Activated CD8-positive, alpha-beta memory T cell treated with anti-CD3 and anti-CD28 coated beads, Interleukin-2, amount 50 U/mL, for 24 hours (primary cell): ENCODE results near the gene FHL5.
"Not testable (repeated sequence)": the region's sequence is repeated elsewhere in the genome, so short reads cannot be mapped to it uniquely, and the experiment has no call there.

Source experiments
- DNase-seq: peaks from one replicate; pipeline ENCODE4 v3.0.0-alpha.2; 2020; ENCODE audit errors: extremely low read depth

Gene FHL5, protein sequence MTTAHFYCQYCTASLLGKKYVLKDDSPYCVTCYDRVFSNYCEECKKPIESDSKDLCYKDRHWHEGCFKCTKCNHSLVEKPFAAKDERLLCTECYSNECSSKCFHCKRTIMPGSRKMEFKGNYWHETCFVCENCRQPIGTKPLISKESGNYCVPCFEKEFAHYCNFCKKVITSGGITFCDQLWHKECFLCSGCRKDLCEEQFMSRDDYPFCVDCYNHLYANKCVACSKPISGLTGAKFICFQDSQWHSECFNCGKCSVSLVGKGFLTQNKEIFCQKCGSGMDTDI

GRCh38 chr6:96562886-96563285 is at the start of gene FHL5:
FHL5 (plus strand) TSS chr6:96563128; CDS start chr6:96603614, 40,486 bp downstream.
- no peak for DNase-seq

DNA sequence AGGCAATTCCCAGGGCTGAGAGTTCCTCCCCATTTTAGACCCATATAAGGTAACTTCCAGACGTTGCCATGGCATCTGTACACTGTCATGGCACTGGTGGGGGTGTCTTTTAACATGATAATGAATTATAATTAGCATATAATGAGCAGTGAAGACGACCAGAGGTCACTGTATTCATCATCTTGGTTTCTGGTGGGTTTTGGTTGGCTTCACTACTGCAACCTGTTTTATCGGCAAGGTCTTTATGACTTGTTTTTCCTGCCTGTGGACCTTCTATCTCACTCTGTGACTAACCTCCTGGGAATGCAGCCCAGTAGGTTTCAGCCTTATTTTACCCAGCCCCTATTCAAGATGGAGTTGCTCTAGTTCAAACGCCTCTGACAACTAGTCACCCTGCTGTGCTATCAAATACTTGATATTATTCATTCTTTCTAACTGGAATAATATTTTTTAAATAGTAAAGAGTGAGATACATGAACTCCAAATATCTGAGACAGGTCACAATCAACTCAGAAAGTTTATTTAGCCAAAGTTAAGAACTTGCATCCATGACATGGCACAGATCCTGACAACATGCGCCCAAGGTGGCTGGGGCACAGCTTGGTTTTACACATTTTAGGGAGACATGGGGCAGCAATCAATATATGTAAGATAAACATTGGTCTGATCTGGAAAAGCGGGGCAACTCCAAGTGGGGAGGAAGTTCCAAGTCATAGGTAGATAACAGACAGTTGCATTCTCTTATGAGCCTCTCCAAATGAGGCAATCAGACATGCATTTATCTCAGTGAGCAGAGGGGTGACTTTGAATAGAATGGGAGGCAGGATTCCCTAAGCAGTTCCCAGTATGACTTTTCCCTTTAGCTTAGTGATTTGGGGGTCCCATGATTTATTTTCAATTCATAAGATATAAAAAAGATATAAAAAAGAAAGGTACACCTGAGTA is 42.5 kb upstream of the FHL5 start:
- no peak for DNase-seq

GRCh38 chr6:96521306-96521643 is 41.7 kb upstream of the FHL5 start:
- DNase-seq, result no peak

GRCh38 chr6:96521644-96522464 is 41.1 kb upstream of the FHL5 start, which contains the start of gene UFL1:
UFL1 (plus strand) TSS chr6:96521806; CDS start chr6:96521874, 68 bp downstream.
- DNase-seq, result peak; percentile 86

- DNase-seq, result no peak
Observed at GRCh38 chr6:96522465-96523009, 40.4 kb upstream of the FHL5 start.

GRCh38 chr6:96528193-96528592 is 34.7 kb upstream of the FHL5 start:
- DNase-seq, result no peak

- no peak for DNase-seq
Observed at GRCh38 chr6:96532399-96532798, 30.5 kb upstream of the FHL5 start.

DNA sequence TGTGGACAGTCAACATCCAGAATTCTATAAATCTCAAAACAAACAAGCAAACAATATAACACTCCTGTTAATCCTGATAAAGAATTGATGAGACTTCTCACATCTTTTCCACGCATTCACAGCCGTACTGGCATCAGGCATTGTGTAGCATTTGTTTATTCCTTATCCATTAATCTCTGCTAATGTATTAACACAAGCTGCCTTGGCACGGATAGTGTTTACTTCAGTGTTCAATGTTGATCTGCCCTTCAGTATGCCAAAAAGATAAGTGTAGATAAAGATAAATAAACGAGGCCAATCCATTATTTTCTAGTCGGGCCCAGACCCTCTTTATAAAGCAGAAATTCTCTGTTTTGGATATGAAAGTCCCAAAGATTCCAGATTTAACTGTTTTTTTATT is 25.2 kb upstream of the FHL5 start:
- DNase-seq, result no peak

- no peak for DNase-seq
Observed at GRCh38 chr6:96542702-96543101, 20.2 kb upstream of the FHL5 start.

- no peak for DNase-seq
Observed at GRCh38 chr6:96545882-96546281, 17.0 kb upstream of the FHL5 start.

DNA sequence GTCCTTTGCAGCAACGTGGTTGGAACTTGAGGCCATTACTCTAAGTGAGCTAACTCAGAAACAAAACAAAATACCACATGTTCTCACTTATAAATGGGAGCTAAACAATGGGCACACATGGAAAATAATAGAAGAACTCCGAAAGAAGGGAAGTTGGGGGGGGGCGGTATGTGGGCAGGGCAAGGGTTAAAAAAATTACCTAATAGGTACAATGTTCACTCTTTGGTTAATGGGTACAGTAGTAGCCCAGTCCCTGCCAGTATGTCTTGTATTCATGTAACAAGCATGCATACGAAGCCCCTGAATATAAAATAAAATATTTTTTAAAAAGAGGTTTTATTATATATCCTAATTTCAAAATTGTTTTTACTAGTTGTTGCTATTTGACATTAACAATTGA is 15.3 kb upstream of the FHL5 start:
- DNase-seq, result no peak

GRCh38 chr6:96554558-96554957 is 8.4 kb upstream of the FHL5 start:
- DNase-seq, result no peak

DNA sequence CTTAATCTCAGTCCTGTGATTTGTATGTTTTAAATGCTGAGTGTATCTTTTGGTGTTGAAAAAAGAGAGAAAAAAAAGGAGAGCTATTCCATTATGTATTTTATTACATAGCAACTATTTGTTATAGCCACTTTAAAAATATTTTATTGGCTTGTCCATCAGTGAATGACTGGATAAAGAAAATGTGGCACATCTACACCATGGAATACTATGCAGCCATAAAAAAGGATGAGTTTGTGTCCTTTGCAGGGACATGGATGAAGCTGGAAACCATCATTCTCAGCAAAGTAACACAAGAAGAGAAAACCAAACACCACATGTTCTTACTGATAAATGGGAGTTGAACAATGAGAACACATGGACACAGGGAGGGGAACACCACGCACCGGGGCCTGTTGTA is 3.2 kb upstream of the FHL5 start:
- DNase-seq, result not testable (repeated sequence)

GRCh38 chr6:96563853-96564252 is 925 bp downstream of the FHL5 start:
- no peak for DNase-seq

DNA sequence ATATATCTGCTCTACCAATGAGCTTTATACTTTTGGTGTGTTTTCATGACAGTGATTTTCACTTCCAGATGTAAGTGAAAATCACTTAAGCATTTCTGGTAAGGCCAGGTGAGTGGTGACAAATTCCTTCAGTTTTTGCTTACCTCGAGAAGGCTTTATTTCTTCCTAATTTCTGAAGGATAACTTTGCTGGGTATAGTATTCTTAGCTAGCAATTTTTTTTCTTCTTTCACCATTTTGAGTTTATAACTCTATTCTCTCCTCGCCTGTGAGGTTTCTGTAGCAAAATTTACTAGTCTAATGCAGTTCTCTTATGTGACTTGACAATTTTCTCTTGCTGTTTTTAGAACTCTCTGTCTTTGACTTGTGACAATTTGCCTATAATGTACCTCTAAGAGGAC is 7.1 kb downstream of the FHL5 start:
- DNase-seq, result no peak

DNA sequence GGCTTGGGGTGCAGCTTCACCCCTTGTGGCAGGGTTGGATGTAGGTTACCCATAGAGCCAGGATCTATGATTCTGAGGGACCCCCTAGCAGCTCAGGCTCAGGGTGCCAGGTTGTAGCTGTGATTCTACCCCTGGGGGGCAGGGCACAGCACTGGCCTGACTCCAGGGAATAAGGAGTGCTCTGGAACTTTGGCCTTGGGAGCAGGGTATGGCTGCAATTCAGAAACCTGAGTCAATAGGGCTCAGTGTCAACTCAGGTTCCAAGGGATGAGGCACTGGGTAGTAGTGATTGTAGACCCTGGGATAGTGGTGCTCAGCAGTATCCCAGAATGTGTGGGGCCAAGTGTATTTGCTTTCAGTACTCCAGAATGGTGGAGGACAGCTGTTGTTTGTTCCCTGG is 8.6 kb downstream of the FHL5 start:
- DNase-seq, result no peak

GRCh38 chr6:96575359-96575758 is 12.4 kb downstream of the FHL5 start:
- DNase-seq, result no peak

DNA sequence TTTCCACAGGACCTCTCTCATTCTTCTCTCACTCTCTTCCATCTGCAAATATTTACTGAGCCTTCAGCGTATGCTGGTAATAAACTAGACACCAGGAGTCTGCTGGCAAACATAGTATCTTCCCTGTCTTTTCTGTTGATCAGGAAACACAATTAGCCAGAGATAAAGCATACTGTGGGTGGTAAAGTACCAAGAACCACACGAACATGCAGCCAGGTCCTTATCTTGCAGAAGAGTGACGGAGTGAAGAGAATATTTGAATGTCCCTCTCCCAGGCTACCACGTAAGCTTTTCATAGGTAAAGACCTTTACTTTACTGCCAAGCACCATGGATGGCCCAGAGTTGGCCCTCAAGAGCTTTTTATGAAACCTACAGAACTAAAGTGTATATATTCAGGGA is 13.3 kb downstream of the FHL5 start:
- no peak for DNase-seq

DNA sequence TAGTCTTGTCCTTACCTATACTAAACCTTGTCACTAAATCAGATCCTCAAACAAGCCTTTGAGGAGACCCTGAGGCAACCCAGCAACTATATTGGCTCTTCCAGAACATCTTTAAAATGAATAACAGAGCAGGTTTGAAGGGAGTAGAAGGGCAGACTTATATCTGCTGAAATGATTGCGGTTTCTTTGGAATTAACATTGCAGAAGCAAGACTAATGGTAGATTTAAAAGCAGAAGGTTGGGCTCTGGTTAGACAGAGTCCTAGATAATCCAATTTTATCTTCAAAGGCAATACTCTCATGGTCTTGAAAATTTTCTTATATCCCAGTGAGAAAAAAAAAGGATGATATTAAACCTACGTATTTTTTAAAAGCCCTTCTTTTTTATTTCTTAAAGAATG is 19.1 kb downstream of the FHL5 start:
- no peak for DNase-seq

GRCh38 chr6:96582436-96582835 is 19.5 kb downstream of the FHL5 start:
- no peak for DNase-seq

DNA sequence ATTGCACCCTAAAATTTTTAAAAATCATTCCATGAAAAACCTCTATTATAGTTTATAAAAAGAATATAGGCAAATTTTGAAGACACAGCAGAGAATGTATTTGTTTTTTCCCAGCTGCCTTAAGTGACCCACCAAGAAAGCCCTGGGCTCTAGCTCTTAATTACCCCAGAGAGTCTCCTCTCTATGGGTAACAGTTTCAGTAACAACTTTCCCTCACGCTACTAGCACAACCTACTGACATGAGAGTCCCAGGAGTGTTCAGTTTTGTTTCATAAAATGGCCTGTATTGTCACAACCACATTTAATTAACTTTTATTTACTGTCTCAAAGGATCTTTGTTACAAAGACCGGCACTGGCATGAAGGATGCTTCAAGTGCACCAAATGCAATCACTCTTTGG is 41.5 kb downstream of the FHL5 start:
- no peak for DNase-seq

- no peak for DNase-seq
Observed at GRCh38 chr6:96608074-96608473, 45.1 kb downstream of the FHL5 start.
